HL-60 (cell line): ENCODE results near the gene HELLS.
A peak's percentile ranks its signal among the peaks of the same experiment; 100 is the strongest.
"Not testable (repeated sequence)": the region's sequence is repeated elsewhere in the genome, so short reads cannot be mapped to it uniquely, and the experiment has no call there.

Source experiments
- DNase-seq, 2 experiments: peaks; one replicate each; pipeline ENCODE4 v3.0.0-alpha.2; 2010 to 2020; ENCODE audit warnings: low read depth in 1 of 2, low spot score in 1 of 2
- H3K27ac ChIP-seq: fragments of 250-450 bp; sonication (Bioruptor Pico); replicated peaks from 2 replicates; pipeline ENCODE4 v1.5.1; 2020; ENCODE audit warnings: mild to moderate bottlenecking, moderate library complexity
- H3K27me3 ChIP-seq: fragments of 250-450 bp; sonication (Bioruptor Pico); 2 replicates; pipeline ENCODE4 v1.5.1; 2021; ENCODE audit warnings: mild to moderate bottlenecking, moderate library complexity; ENCODE audit not compliant: insufficient read depth, poor library complexity, severe bottlenecking
- H3K4me3 ChIP-seq: replicated peaks from 2 replicates; pipeline ENCODE4 v1.5.1; 2011; ENCODE audit warnings: mild to moderate bottlenecking, control low read depth, low read length; ENCODE audit not compliant: insufficient read depth
- GABPA ChIP-seq: IDR thresholded peaks from 2 replicates; pipeline ENCODE4 v1.6.1; 2012; ENCODE audit warnings: low read depth
- POLR2AphosphoS5 ChIP-seq: IDR thresholded peaks from 2 replicates; pipeline ENCODE4 v1.6.1; 2012; ENCODE audit warnings: low read depth
- REST ChIP-seq: IDR thresholded peaks from 2 replicates; pipeline ENCODE4 v1.6.1; 2012; ENCODE audit warnings: low read depth; ENCODE audit not compliant: insufficient replicate concordance
- SPI1 ChIP-seq: IDR thresholded peaks from 2 replicates; pipeline ENCODE4 v1.6.1; 2012; ENCODE audit warnings: low read depth, mild to moderate bottlenecking, borderline replicate concordance
- TF ChIP-seq, protein P1 (sequence below): IDR thresholded peaks from one replicate; pipeline ENCODE4 v1.5.1; 2011; ENCODE audit warnings: low read length, control low read depth, inconsistent platforms; ENCODE audit not compliant: insufficient read depth

The HELLS gene

DNA sequence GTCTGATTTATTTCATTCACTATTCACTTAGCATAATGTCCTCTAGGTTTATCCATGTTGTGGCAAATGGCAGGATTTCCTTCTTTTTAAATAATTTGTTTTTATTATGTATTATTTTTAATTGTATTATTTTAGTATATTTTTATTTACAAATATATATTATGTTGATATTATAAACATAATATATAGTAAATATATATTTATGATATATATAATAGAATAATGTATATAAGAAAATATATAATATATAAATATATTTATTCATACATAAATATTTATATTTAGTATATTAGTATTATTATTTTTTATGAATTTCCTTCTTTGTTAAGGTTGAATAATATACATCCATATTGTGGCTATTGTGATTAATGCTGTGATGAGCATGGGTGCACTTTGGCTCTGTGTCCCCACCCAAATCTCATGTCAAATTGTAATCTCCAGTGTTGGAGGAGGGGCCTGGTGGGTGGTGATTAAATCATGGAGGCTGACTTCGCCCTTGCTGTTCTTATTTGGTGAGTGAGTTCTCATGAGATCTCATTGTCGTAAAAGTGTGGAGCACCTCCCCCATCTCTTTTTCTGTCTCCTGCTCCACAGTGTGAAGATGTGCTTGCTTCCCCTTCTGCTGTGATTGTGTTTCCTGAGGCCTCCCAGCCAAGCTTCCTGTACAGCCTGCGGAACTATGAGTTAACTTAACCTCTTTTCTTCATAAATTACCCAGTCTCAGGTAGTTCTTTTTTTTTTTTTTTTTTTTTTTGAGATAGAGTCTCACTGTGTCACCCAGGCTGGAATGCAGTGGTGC is 85.7 kb downstream of the HELLS start:
- Histone ChIP-seq H3K4me3 (no peak overlapping the region), H3K27me3 (no peaks in the 10 kb centered on the region), H3K27ac (no peak overlapping the region)
- DNase-seq, result peak in 1 of 2 experiments; percentile 14
- TF ChIP-seq REST, result no peak
- TF ChIP-seq, protein P1, sequence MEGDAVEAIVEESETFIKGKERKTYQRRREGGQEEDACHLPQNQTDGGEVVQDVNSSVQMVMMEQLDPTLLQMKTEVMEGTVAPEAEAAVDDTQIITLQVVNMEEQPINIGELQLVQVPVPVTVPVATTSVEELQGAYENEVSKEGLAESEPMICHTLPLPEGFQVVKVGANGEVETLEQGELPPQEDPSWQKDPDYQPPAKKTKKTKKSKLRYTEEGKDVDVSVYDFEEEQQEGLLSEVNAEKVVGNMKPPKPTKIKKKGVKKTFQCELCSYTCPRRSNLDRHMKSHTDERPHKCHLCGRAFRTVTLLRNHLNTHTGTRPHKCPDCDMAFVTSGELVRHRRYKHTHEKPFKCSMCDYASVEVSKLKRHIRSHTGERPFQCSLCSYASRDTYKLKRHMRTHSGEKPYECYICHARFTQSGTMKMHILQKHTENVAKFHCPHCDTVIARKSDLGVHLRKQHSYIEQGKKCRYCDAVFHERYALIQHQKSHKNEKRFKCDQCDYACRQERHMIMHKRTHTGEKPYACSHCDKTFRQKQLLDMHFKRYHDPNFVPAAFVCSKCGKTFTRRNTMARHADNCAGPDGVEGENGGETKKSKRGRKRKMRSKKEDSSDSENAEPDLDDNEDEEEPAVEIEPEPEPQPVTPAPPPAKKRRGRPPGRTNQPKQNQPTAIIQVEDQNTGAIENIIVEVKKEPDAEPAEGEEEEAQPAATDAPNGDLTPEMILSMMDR, result no peak
- no peak for TF ChIP-seq POLR2AphosphoS5
- TF ChIP-seq SPI1, result no peak
- TF ChIP-seq GABPA, result no peak

DNA sequence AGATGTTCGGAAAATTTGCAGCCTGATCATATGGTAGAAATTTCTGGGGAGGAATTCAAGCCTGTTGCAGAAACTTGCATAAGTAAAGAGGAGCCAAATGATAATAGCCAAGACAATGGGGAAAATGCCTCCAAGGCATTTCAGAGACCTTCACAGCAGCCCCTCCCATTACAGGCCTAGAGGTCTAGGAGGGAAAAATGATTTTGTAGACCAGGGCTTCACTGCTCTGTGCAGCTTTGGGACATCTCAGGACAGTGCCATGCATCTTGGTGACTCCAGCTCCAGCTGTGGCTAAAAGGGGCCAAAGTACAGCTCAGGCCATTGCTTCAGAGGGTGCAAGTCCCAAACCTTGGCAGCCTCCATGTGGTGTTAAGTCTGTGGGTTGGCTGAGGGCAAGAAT is 87.4 kb downstream of the HELLS start:
- Histone ChIP-seq H3K27ac (no peak overlapping the region), H3K27me3 (no peaks in the 10 kb centered on the region), H3K4me3 (no peak overlapping the region)
- DNase-seq, result no peak
- TF ChIP-seq POLR2AphosphoS5, result no peak
- TF ChIP-seq, protein P1, result no peak
- no peak for TF ChIP-seq SPI1
- TF ChIP-seq REST, result no peak
- no peak for TF ChIP-seq GABPA

DNA sequence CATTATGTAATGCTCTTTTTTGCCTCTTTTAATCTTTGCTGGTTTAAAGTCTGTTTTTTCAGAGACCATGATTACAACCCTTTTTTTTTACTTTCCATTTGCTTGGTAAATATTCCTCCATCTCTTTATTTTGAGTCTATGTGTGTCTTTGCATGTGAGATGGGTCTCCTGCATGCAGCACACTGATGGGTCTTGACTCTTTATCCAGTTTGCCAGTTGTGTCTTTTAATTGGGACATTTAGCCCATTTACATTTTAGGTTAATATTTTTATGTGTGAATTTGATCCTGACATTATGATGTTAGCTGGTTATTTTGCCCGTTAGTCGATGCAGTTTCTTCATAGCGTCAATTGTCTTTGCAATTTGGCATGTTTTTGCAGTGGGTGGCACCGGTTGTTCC is 92.5 kb downstream of the HELLS start:
- H3K4me3 ChIP-seq, DNase-seq, H3K27me3 ChIP-seq, H3K27ac ChIP-seq: not testable (repeated sequence)

DNA sequence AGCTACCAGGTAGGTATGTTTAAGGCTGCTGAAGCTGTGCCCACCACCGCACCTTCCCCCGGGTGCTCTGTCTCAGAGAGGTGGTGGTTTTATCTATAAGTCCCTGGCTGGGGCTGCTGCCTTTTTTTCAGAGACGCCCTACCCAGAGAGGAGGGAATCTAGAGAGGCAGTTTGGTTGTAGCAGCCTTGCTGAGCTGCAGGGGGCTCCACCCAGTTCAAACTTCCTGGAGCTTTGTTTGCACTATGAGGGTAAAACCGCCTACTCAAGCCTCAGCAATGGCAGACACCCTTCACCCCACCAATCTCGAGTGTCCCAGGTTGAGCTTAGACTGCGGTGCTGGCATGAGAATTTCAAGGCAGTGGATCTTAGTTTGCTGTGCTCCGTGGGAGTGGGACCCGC is 94.3 kb downstream of the HELLS start:
- Histone ChIP-seq H3K4me3 (no peak overlapping the region), H3K27ac (no peak overlapping the region), H3K27me3 (no peaks in the 10 kb centered on the region)
- TF ChIP-seq, protein P1, result no peak
- no peak for TF ChIP-seq POLR2AphosphoS5
- TF ChIP-seq REST, result no peak
- TF ChIP-seq SPI1, result no peak
- TF ChIP-seq GABPA, result no peak
- no peak for DNase-seq
